ENCODE measurements around the gene OSGEPL1. TPM values are rescaled to one million over a fixed set of nuclear protein-coding genes. Genes with fewer than 3 reads are reported as not detected.
"Not testable (repeated sequence)": the region's sequence is repeated elsewhere in the genome, so short reads cannot be mapped to it uniquely, and the experiment has no call there.

Gene OSGEPL1
- total RNA-seq, 2 donors from 2014 or later = 2.1 to 6.5 TPM

DNA sequence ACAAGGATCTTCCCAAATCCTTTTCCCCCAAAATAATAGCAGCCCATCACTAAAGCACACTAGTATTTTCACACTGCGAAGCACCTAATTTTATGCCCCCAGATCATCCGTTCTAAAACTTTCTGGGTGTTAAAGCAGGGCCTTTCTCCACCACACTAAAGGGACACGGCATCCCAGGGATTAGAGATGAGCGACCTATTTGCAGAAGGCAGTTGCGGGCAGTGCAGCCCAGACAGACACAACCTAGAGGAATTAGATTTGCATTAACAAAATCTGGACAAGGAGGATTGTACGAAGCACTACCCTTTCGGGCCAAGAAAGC is 402 bp downstream of the OSGEPL1 start:
- DNase-seq = no peak
- H3K4me1 ChIP-seq = no peaks in the 10 kb centered on the region
- H3K4me3 ChIP-seq = peak overlapping the region; percentile 56
- H3K9me3 ChIP-seq = no peaks in the 10 kb centered on the region
- H3K27me3 ChIP-seq = no peaks in the 10 kb centered on the region
- peak overlapping the region; percentile 47 to 93 for H3K9ac ChIP-seq (ENCODE audit: low read depth in 2 of 2, low read length in 2 of 2)
- peak overlapping the region; percentile 77 for H3K27ac ChIP-seq
- TF ChIP-seq, protein P1, sequence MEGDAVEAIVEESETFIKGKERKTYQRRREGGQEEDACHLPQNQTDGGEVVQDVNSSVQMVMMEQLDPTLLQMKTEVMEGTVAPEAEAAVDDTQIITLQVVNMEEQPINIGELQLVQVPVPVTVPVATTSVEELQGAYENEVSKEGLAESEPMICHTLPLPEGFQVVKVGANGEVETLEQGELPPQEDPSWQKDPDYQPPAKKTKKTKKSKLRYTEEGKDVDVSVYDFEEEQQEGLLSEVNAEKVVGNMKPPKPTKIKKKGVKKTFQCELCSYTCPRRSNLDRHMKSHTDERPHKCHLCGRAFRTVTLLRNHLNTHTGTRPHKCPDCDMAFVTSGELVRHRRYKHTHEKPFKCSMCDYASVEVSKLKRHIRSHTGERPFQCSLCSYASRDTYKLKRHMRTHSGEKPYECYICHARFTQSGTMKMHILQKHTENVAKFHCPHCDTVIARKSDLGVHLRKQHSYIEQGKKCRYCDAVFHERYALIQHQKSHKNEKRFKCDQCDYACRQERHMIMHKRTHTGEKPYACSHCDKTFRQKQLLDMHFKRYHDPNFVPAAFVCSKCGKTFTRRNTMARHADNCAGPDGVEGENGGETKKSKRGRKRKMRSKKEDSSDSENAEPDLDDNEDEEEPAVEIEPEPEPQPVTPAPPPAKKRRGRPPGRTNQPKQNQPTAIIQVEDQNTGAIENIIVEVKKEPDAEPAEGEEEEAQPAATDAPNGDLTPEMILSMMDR (IDR thresholded peaks at IDR 0.05) = no peak
- H3K36me3 ChIP-seq = no peaks in the 10 kb centered on the region
- intact Hi-C loops (cut with DNase I) = loop anchor here (5.0 kb wide), 1 partner anchor 95 kb away; no protein-coding TSS in a partner anchor

DNA sequence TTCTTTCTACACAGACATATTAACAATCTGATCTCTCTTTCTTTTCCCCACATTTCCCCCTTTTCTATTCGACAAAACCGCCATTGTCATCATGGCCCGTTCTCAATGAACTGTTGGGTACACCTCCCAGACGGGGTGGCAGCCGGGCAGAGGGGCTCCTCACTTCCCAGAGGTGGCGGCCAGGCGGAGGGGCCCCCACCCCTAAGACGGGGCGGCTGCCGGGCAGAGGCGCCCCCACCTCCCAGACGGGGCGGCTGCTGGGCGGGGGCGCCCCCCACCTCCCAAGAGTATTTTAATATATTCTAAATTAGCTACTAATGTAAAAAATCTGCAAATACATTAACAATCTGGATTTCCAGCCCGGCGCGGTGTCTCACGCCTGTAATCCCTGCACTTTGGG is 2.4 kb downstream of the OSGEPL1 start:
- H3K9ac ChIP-seq (ENCODE audit: low read depth in 2 of 2, low read length in 2 of 2); H3K27me3 ChIP-seq; H3K4me3 ChIP-seq; H3K27ac ChIP-seq; DNase-seq; H3K9me3 ChIP-seq; H3K4me1 ChIP-seq; H3K36me3 ChIP-seq: not testable (repeated sequence)
- intact Hi-C loops (cut with DNase I) = loop anchor here (5.0 kb wide), 1 partner anchor 93 kb away; no protein-coding TSS in a partner anchor

DNA sequence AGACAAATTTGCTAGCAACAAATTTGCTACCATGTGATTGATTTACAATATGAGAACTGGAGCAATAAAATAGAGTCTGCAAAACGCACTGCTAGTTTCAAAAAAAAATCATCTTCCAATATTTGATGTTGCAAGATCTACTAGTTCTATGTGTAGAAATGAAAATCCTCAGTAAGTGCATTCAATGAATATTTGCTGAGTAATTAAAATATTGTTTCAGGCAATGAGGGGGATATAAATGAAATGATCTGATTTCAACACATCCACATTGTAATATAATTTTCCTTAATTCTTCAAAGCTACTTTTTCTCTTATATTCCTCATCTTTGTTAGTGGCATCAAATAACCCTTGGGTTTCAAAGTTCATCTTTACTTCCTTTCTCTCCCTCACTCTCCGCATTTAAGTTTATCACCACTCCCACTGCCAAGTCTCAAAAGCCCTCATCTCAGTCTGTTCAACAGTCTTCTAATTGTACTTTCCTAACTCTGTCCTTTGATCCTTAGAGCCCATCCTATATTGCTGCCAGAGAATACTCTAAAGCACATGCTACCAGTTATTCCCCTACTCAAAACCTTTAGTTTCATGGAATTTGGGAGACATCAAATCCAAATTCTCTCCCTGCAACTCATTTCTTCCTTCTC is 6.2 kb downstream of the OSGEPL1 start:
- no peaks in the 10 kb centered on the region for H3K36me3 ChIP-seq
- no peak overlapping the region for H3K4me3 ChIP-seq
- TF ChIP-seq, protein P1 (IDR thresholded peaks at IDR 0.05) = no peak
- DNase-seq = no peak
- no peak overlapping the region for H3K9ac ChIP-seq (ENCODE audit: low read depth in 2 of 2, low read length in 2 of 2)
- H3K27me3 ChIP-seq = no peaks in the 10 kb centered on the region
- no peaks in the 10 kb centered on the region for H3K9me3 ChIP-seq
- intact Hi-C loops (cut with DNase I) = no loop called here
- no peak overlapping the region for H3K27ac ChIP-seq
- H3K4me1 ChIP-seq = no peaks in the 10 kb centered on the region

DNA sequence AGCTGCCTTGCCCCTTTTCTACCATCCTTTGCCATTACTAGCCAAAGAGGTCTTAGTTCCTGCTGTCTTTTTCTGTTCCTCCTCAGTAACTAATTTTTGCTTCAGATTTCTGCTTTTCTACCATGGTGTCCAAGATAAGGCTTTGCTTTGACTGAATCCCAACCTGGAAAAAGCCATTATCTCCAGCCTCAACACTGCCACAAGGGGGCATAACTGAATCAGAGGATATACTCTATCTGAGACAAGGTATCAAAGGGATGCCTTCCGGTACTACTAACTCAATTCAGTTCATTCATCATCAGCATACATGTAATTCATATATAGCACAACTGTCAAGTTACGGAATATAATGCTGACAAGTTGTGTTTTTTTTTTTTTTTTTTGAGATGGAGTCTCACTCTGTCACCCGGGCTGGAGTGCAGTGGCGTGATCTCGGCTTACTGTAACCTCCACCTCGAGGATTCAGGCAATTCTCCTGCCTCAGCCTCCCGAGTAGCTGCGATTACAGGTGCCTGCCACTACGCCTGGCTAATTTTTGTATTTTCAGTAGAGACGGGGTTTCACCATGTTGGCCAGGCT is 11.4 kb downstream of the OSGEPL1 start:
- intact Hi-C loops (cut with DNase I) = loop anchor here (5.0 kb wide), 1 partner anchor 321 kb away; no protein-coding TSS in a partner anchor
- no peak overlapping the region for H3K27ac ChIP-seq
- H3K9ac ChIP-seq (ENCODE audit: low read depth in 2 of 2, low read length in 2 of 2) = no peak overlapping the region
- H3K4me3 ChIP-seq = no peak overlapping the region
- no peaks in the 10 kb centered on the region for H3K4me1 ChIP-seq
- TF ChIP-seq, protein P1 (IDR thresholded peaks at IDR 0.05) = peak; percentile 39
- H3K9me3 ChIP-seq = no peaks in the 10 kb centered on the region
- no peaks in the 10 kb centered on the region for H3K27me3 ChIP-seq
- peak; percentile 46 for DNase-seq
- H3K36me3 ChIP-seq = no peaks in the 10 kb centered on the region

DNA sequence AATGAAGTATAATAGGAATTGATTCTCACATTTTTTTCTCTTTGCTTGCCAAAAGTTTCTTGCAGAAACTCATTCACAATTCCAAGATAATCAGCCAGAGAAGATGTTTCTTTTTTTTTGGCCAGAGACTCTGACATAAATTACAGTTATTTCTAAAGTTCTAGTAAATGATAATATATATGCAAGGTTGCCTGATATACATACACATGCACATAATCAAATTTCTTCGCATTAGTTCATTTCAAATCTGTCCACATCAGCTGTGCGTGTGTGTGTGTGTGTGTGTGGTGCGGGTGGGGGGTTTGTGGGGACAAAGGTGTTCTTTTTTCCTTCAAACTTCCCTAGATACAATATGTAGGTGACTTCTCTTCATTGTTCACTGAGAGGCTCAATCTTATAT is 33.2 kb downstream of the OSGEPL1 start:
- intact Hi-C loops (cut with DNase I) = no loop called here
- H3K9ac ChIP-seq (ENCODE audit: low read depth in 2 of 2, low read length in 2 of 2) = no peak overlapping the region
- TF ChIP-seq, protein P1 (IDR thresholded peaks at IDR 0.05) = no peak

DNA sequence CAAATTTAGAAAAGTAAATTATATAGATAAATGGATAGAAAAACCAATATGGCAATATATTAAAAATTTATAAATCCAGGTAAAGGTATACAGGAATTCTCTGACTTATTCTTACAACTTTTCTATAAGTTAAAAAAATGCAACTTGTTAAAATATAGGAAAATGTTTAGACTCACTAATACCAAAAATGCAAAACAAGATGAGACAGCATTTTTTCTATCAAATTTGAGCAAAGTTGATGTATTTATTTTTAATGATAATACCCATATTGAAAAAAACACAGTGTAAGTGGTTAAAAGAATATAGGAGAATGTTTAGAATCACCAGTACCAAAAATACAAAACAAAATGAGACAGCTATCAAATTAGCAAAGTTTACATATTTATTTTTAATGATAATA is 35.7 kb downstream of the OSGEPL1 start:
- no peaks in the 10 kb centered on the region for H3K27me3 ChIP-seq
- TF ChIP-seq, protein P1 (IDR thresholded peaks at IDR 0.05) = no peak
- H3K36me3 ChIP-seq = no peaks in the 10 kb centered on the region
- no peak overlapping the region for H3K27ac ChIP-seq
- DNase-seq = no peak
- H3K4me3 ChIP-seq = no peak overlapping the region
- no peak overlapping the region for H3K9ac ChIP-seq (ENCODE audit: low read depth in 2 of 2, low read length in 2 of 2)
- H3K4me1 ChIP-seq = no peaks in the 10 kb centered on the region
- intact Hi-C loops (cut with DNase I) = no loop called here
- H3K9me3 ChIP-seq = no peaks in the 10 kb centered on the region

More for the DNA sequence above, 33.2 kb downstream of the OSGEPL1 start:
- H3K4me3 ChIP-seq = no peak overlapping the region
- DNase-seq = no peak
- no peaks in the 10 kb centered on the region for H3K27me3 ChIP-seq
- H3K4me1 ChIP-seq = no peaks in the 10 kb centered on the region
- H3K36me3 ChIP-seq = no peaks in the 10 kb centered on the region
- H3K9me3 ChIP-seq = no peaks in the 10 kb centered on the region
- H3K27ac ChIP-seq = no peak overlapping the region
